Psoas muscle (tissue), 8 donors: ENCODE data around the gene FAM83E. TPM values are rescaled to one million over a fixed set of nuclear protein-coding genes. Genes with fewer than 3 reads are reported as not detected.

ENCODE experiments used
- ATAC-seq, 4 donors: fragments of 200-7000 bp; cut with Tn5 transposase; one replicate each; pipeline ENCODE4 v1.9.1; 2020; ENCODE audit warnings: moderate library complexity in 3 of 4, mild to moderate bottlenecking in 2 of 4
- DNase-seq, 2 donors: peaks; one replicate each; pipeline ENCODE4 v3.0.0-alpha.2; 2020
- H3K27ac ChIP-seq: fragments of 200-600 bp; one replicate; pipeline ENCODE4 v1.8.0; 2022
- H3K27me3 ChIP-seq, 3 donors: fragments of 200-600 bp in 1 of 3; one replicate each; pipeline versions ENCODE4 v1.6.1 to v1.8.0; 2013 to 2022; ENCODE audit warnings: low read length in 2 of 3, mild to moderate bottlenecking in 2 of 3, moderate library complexity in 1 of 3; ENCODE audit not compliant: insufficient read depth in 3 of 3
- H3K36me3 ChIP-seq, 2 donors: fragments of 200-600 bp in 1 of 2; one replicate each; pipeline versions ENCODE4 v1.6.1 to v1.8.0; 2013 to 2022; ENCODE audit warnings: low read depth in 1 of 2, mild to moderate bottlenecking in 1 of 2, moderate library complexity in 1 of 2; ENCODE audit not compliant: insufficient read depth in 1 of 2
- H3K4me1 ChIP-seq: fragments of 200-600 bp; one replicate; pipeline ENCODE4 v1.8.0; 2022
- H3K4me3 ChIP-seq: fragments of 200-600 bp; one replicate; pipeline ENCODE4 v1.8.0; 2022; ENCODE audit warnings: mild to moderate bottlenecking
- H3K9me3 ChIP-seq: fragments of 200-600 bp; one replicate; pipeline ENCODE4 v1.8.0; 2022
- WGBS, 3 donors: extraction: QIAGEN DNeasy Blood & Tissue Kit; methylation state at CpG; one replicate each; pipeline versions ENCODE4 v1.1.6 to v1.1.7; 2013; 5-methylcytosine and 5-hydroxymethylcytosine counted together
- intact Hi-C, 2 donors: fragments of 100-400 bp; cut with DNase I; formaldehyde crosslinking; loops; one replicate each; pipeline versions ENCODE4 v1.11.0 to v1.14.2; 2022
- polyA plus RNA-seq, 3 donors: library from polyadenylated mRNA; stranded (reverse); fragments of 200-250 nt; gene quantifications; one replicate each; pipeline ENCODE4 v1.2.3, GENCODE V29; 2013
- total RNA-seq, 4 donors: library from RNA; stranded (reverse); fragmentation: NEBNext Ultra II Directional in 2 of 4; extraction: Animal tissue kit (Norgen Biotek cat#: 25700) in 2 of 4; gene quantifications; one replicate each; pipeline versions ENCODE4 v1.2.1 to v1.2.4, GENCODE V29; 2021 to 2023
- TF ChIP-seq, protein P1 (sequence below): fragments of 200-600 bp; IDR thresholded peaks from one replicate; pipeline ENCODE4 v1.8.0; 2022; ENCODE audit warnings: antibody characterized with exemption
- donor health status: healthy with polysubstance abuse.
- donor health status: DM: no; HTN: no; CAD: no; lungs with moderate emphysema.
- donor health status: Bipolar disorder and iron deficiency.
- donor health status: healthy.
- donor health status: DM: yes; HTN: yes; CAD: no.
- donor health status: DM: no; HTN: no; CAD: no.
- donor health status: DM: no; HTN: no; CAD: no.
- donor health status: DM: yes; HTN: yes; CAD: no.

Gene FAM83E
- total and polyA plus RNA-seq, 7 donors, result 0.01 to 0.20 TPM; not detected in 5

DNA sequence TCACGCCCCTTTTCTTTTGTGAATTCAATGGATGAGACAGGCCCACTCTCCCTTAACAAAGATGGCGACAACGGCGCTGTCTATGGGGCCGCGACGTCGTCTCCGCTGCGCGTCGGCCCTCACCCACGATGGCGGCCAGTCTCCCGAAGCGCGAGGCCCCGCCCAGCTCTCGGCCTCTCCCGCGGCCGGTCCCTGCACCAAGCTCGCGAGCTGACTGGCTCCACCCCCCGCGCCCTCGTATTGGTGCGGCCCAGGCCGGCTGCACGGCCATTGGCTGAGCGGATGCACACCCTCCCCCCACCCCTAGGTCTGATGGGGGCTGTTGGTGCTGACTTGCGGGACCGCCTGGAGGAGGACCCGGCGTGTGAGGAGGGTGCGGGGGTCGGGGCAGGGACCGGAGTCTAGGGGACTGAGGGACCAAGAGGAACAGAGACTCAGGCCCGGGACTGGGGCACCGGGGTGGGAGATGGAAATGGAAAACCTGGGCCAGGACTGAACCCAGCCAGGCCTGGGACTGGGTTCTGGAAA lies 9.3 kb upstream of the FAM83E start:
- Histone ChIP-seq H3K4me3 (peak overlapping the region; percentile 75), H3K27me3 (no peaks in the 10 kb centered on the region), H3K4me1 (peaks cover 16% of the 10 kb centered on the region), H3K36me3 (peaks cover 0 to 25% of the 10 kb centered on the region in 2 donors), H3K27ac (peak overlapping the region; percentile 70), H3K9me3 (no peaks in the 10 kb centered on the region)
- DNase-seq (peak; percentile 99), ATAC-seq (peak; percentile 83 to 86 (median 84))
- 0 to 1% (median 1%) methylated on average over 38 to 40 of the region's 40 CpGs for WGBS, 3 donors
- intact Hi-C loops, result no loop called here
- TF ChIP-seq, protein P1, sequence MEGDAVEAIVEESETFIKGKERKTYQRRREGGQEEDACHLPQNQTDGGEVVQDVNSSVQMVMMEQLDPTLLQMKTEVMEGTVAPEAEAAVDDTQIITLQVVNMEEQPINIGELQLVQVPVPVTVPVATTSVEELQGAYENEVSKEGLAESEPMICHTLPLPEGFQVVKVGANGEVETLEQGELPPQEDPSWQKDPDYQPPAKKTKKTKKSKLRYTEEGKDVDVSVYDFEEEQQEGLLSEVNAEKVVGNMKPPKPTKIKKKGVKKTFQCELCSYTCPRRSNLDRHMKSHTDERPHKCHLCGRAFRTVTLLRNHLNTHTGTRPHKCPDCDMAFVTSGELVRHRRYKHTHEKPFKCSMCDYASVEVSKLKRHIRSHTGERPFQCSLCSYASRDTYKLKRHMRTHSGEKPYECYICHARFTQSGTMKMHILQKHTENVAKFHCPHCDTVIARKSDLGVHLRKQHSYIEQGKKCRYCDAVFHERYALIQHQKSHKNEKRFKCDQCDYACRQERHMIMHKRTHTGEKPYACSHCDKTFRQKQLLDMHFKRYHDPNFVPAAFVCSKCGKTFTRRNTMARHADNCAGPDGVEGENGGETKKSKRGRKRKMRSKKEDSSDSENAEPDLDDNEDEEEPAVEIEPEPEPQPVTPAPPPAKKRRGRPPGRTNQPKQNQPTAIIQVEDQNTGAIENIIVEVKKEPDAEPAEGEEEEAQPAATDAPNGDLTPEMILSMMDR, result no peak

DNA sequence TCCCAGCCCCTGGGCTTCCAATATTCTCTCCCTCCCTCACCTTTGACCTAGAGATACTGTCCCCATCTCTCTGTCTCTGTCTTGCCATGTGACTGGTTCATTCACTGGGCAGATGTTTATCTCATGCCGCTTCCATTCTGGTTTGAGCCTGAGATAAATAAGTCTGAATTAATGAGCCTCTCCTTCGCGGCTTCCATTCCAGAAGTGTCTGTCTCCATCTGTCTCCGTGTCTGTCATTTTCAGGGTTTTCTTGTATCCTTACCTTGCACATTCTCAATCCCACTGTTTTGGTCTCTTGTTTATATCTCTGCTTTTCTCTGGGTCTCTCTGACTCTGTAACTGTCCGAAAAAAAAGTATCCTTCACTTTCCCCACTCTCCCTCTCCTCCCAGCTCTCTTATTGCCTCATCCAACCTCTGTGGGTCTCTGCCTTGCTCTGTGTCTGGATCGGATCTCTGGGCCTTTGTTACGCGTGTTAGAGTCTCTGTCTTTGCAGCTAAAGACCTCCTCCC lies 8.7 kb upstream of the FAM83E start:
- Histone ChIP-seq H3K27ac (peak overlapping the region; percentile 70), H3K4me3 (peak overlapping the region; percentile 75), H3K36me3 (peaks cover 0 to 25% of the 10 kb centered on the region in 2 donors), H3K4me1 (peaks cover 16% of the 10 kb centered on the region), H3K9me3 (no peaks in the 10 kb centered on the region), H3K27me3 (no peaks in the 10 kb centered on the region)
- ATAC-seq (no peak), DNase-seq (no peak)
- intact Hi-C loops, result no loop called here
- TF ChIP-seq, protein P1, result no peak
- WGBS, 3 donors, result 20 to 26% (median 24%) methylated on average over 8 of the region's 8 CpGs

DNA sequence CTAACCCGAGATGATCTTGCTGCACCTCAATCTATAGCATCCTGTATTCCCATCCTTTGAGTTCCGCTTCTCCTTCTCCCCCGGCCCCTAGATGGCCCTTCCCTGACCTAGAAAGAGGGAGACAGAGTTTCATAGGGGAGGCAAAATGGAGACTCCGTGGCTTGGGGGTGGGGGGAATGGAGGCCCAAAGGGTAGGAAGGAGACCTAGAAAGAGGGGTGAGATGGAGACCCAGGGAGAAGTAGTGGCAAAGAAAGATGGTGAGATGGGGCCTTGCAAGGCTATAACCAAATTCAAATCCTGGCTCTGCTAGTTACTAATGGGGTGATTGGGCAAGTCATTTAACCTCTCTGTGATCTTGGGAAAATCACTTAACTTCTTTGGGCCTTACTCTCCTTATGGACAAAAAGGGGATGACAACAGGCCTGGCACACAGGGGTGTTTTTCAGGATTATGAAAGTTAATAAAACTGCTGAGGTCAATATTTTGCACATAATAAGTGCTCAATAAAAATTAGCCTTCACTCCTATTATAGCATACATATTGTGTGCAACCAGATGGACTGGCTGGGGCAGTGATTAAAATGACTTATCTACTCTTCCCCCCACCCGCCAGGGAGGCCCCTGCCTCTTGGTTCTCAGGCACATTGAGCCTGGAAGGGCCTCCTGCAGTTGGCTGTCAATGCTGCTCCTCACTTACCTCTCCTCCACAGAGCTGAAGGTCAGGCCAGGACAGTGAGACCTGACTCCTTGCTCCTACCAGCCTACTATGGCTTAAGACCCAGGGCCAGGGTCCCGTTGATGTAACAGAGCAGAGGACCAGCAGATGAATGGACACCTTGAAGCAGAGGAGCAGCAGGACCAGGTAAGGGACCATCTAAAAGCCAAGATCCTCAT lies 5.1 kb upstream of the FAM83E start:
- ATAC-seq, result peak in 1 of 4 donors; percentile 0
- H3K9me3 ChIP-seq, result no peaks in the 10 kb centered on the region
- no peaks in the 10 kb centered on the region for H3K27me3 ChIP-seq
- peak in 1 of 2 donors; percentile 61 for DNase-seq
- TF ChIP-seq, protein P1, result no peak
- intact Hi-C loops, result no loop called here
- H3K4me1 ChIP-seq, result peaks cover 35% of the 10 kb centered on the region
- H3K27ac ChIP-seq, result peak overlapping the region; percentile 94
- WGBS, 3 donors, result 29 to 31% (median 30%) methylated on average over 6 of the region's 6 CpGs
- H3K36me3 ChIP-seq, result peaks cover 8 to 47% of the 10 kb centered on the region in 2 donors
- peak overlapping the region; percentile 99 for H3K4me3 ChIP-seq

DNA sequence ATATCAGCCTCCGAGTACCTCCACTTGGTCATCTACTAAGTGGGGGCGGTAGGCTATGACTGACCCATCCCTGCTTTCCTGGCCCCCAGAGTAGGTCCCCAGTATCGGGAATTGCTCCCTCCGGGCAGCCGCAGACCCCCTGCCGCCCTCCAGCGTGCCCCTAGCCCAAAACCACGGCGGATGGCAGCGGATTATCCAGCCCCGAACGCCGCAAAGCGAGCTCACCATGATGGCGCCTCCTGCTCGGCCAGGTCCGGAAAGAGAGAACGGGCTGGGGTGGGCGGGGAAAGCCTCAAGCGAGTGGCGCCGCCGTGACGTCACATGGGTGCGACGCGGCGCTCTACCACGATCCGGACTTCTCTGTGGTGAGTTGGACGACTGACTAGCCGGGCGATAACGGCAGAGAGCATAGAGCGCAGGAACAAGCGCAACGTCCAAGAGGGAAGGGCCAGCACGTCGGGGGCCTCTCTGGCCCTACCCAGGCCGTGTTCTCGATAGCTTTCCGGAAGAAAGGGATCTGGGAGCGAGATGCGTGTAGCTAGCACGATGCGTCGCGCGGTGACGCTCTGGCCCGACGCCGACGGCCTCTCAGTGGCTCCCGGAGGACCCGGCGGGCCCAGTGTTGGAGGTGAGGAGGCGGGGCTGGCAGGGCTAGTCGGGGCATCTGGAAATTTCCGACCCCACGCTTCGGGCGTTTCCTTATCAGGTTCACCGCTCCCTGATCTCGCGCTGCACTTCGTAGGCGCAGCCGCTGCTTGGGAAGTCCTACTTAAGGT lies 4.2 kb upstream of the FAM83E start, which contains the start of the genes RPL18 and SPHK2:
Gene RPL18 (minus strand): TSS at position 263 of the 776 bp plus-strand sequence. CDS start 35 bp downstream, at position 228.
Gene SPHK2 (plus strand): TSS at position 591 of the 776 bp plus-strand sequence. CDS start 1,009 bp downstream, outside the sequence.
- peaks cover 8 to 50% of the 10 kb centered on the region in 2 donors for H3K36me3 ChIP-seq
- intact Hi-C loops, result no loop called here
- peak; percentile 98 to 99 for DNase-seq
- no peaks in the 10 kb centered on the region for H3K27me3 ChIP-seq
- 0% methylated on average over 62 to 69 of the region's 69 CpGs for WGBS, 3 donors
- H3K27ac ChIP-seq, result peak within 1 kb of the TSS; percentile 94
- peak within 1 kb of the TSS; percentile 99 for H3K4me3 ChIP-seq
- ATAC-seq, result peak; percentile 88 to 90 (median 90)
- TF ChIP-seq, protein P1, result no peak
- H3K4me1 ChIP-seq, result peaks cover 35% of the 10 kb centered on the region
- H3K9me3 ChIP-seq, result no peaks in the 10 kb centered on the region
